Hematopoietic multipotent progenitor cell (in vitro differentiated cells): Measurements from ENCODE around the gene DSCAM. TPM values are rescaled to one million over a fixed set of nuclear protein-coding genes. Genes with fewer than 3 reads are reported as not detected.

Experiments used
- DNase-seq, 3 donors: peaks; one replicate each; pipeline ENCODE4 v3.0.0-alpha.2; 2011 to 2015; ENCODE audit warnings: low read depth in 2 of 3, low spot score in 2 of 3
- total RNA-seq: library from RNA; depleted of rRNA; stranded (reverse); fragments of >200 nt; gene quantifications from one replicate; pipeline ENCODE4 v1.2.3, GENCODE V29; 2012

The DSCAM gene
- total RNA-seq, 1 donor = not detected

GRCh38 chr21:40792691-40793456 lies 54.1 kb downstream of the DSCAM start:
- no peak for DNase-seq

- DNase-seq = no peak
Observed at GRCh38 chr21:40788635-40789034, 58.3 kb downstream of the DSCAM start.

- no peak for DNase-seq
Observed at GRCh38 chr21:40783404-40783803, 63.6 kb downstream of the DSCAM start.

- DNase-seq = no peak
Observed at GRCh38 chr21:40770435-40771055, 76.4 kb downstream of the DSCAM start.

GRCh38 chr21:40769231-40769630 lies 77.7 kb downstream of the DSCAM start:
- no peak for DNase-seq

- no peak for DNase-seq
Observed at GRCh38 chr21:40768056-40768455, 78.9 kb downstream of the DSCAM start.

GRCh38 chr21:40766381-40766780 lies 80.6 kb downstream of the DSCAM start:
- no peak for DNase-seq

- no peak for DNase-seq
Observed at GRCh38 chr21:40765811-40766210, 81.1 kb downstream of the DSCAM start.

- no peak for DNase-seq
Observed at GRCh38 chr21:40760821-40761220, 86.1 kb downstream of the DSCAM start.

- no peak for DNase-seq
Observed at GRCh38 chr21:40759061-40759460, 87.9 kb downstream of the DSCAM start.

GRCh38 chr21:40757366-40757765 lies 89.6 kb downstream of the DSCAM start:
- DNase-seq = no peak

- DNase-seq = no peak
Observed at GRCh38 chr21:40754466-40754865, 92.5 kb downstream of the DSCAM start.

GRCh38 chr21:40753756-40754155 lies 93.2 kb downstream of the DSCAM start:
- no peak for DNase-seq

- no peak for DNase-seq
Observed at GRCh38 chr21:40752125-40752524, 94.8 kb downstream of the DSCAM start.

- no peak for DNase-seq
Observed at GRCh38 chr21:40751221-40751620, 95.7 kb downstream of the DSCAM start.

- DNase-seq = no peak
Observed at GRCh38 chr21:40736145-40736544, 110.8 kb downstream of the DSCAM start.

GRCh38 chr21:40733024-40733397 lies 113.9 kb downstream of the DSCAM start:
- no peak for DNase-seq

GRCh38 chr21:40732253-40733023 lies 114.5 kb downstream of the DSCAM start:
- DNase-seq = no peak

GRCh38 chr21:40731206-40731605 lies 115.8 kb downstream of the DSCAM start:
- no peak for DNase-seq

GRCh38 chr21:40730426-40730800 lies 116.5 kb downstream of the DSCAM start:
- DNase-seq = no peak

GRCh38 chr21:40729761-40730425 lies 117.1 kb downstream of the DSCAM start:
- no peak for DNase-seq
